ENCODE results near the gene GABRA6.

DNA sequence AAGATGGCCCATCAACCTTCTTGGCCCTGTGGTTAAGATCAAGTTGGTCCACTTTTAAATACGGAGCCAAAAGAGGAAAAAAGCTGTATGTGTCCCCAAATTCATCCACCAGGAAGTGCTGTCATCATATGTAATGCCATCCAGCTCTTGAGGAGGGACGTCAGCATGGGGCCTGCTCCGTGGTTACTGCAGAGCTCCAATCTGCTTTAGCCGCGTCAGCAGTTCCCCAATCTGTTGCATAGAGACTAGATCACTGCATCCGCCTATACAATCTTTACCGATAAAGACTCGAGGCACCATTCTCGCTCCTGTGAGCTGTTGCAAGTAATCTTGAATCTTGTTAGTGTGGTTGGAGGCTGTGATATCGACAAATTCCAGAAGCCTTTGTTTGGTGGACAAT, 65.7 kb downstream of the GABRA6 start:
- TF ChIP-seq, protein P1, sequence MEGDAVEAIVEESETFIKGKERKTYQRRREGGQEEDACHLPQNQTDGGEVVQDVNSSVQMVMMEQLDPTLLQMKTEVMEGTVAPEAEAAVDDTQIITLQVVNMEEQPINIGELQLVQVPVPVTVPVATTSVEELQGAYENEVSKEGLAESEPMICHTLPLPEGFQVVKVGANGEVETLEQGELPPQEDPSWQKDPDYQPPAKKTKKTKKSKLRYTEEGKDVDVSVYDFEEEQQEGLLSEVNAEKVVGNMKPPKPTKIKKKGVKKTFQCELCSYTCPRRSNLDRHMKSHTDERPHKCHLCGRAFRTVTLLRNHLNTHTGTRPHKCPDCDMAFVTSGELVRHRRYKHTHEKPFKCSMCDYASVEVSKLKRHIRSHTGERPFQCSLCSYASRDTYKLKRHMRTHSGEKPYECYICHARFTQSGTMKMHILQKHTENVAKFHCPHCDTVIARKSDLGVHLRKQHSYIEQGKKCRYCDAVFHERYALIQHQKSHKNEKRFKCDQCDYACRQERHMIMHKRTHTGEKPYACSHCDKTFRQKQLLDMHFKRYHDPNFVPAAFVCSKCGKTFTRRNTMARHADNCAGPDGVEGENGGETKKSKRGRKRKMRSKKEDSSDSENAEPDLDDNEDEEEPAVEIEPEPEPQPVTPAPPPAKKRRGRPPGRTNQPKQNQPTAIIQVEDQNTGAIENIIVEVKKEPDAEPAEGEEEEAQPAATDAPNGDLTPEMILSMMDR (IDR thresholded peaks at IDR 0.05; ENCODE audit: low read depth, low read length, poor library complexity, severe bottlenecking): no peak
- TF ChIP-seq EZH2phosphoT487 (IDR thresholded peaks at IDR 0.05; ENCODE audit: borderline replicate concordance, low read length): no peak
